GM06990 (cell line): ENCODE data around the gene COL4A2.

ENCODE experiments used
- DNase-seq: peaks from one replicate; pipeline ENCODE4 v3.0.0-alpha.2; 2011; ENCODE audit not compliant: insufficient read length; ENCODE audit errors: extremely low read depth
- H3K27me3 ChIP-seq: replicated peaks from 2 replicates; pipeline ENCODE4 v1.6.0; 2011; ENCODE audit warnings: low read length; ENCODE audit not compliant: control insufficient read depth, insufficient read depth
- H3K36me3 ChIP-seq: 2 replicates; pipeline ENCODE4 v1.5.1; 2011; ENCODE audit warnings: low read length; ENCODE audit not compliant: control insufficient read depth, insufficient read depth
- H3K4me3 ChIP-seq: replicated peaks from 2 replicates; pipeline ENCODE4 v1.5.1; 2011; ENCODE audit warnings: low read depth, mild to moderate bottlenecking, control low read depth, low read length
- CTCF ChIP-seq: IDR thresholded peaks from 2 replicates; pipeline ENCODE4 v1.5.1; 2011; ENCODE audit warnings: low read length, control low read depth, mild to moderate bottlenecking, inconsistent platforms; ENCODE audit not compliant: insufficient read depth, poor library complexity, severe bottlenecking

COL4A2 gene

GRCh38 chr13:110314516-110315245 is 7.6 kb downstream of the COL4A2 start:
- no peak overlapping the region for H3K4me3 ChIP-seq
- no peaks in the 10 kb centered on the region for H3K36me3 ChIP-seq
- no peak for TF ChIP-seq CTCF
- no peak for DNase-seq
- no peaks in the 10 kb centered on the region; the same call in none of the 2 replicates for H3K27me3 ChIP-seq

GRCh38 chr13:110316196-110316595 is 9.1 kb downstream of the COL4A2 start:
- no peak for TF ChIP-seq CTCF
- Histone ChIP-seq H3K4me3 (no peak overlapping the region), H3K27me3 (no peaks in the 10 kb centered on the region; the same call in none of the 2 replicates), H3K36me3 (no peaks in the 10 kb centered on the region)
- DNase-seq = no peak

- no peak for TF ChIP-seq CTCF
- Histone ChIP-seq H3K4me3 (no peak overlapping the region), H3K27me3 (no peaks in the 10 kb centered on the region; the same call in 1 of the 2 replicates), H3K36me3 (no peaks in the 10 kb centered on the region)
- no peak for DNase-seq
Measured at GRCh38 chr13:110317093-110317492, 10.0 kb downstream of the COL4A2 start.

GRCh38 chr13:110317496-110318195 is 10.6 kb downstream of the COL4A2 start:
- TF ChIP-seq CTCF = no peak
- H3K4me3 ChIP-seq = no peak overlapping the region
- H3K27me3 ChIP-seq = no peaks in the 10 kb centered on the region; the same call in 1 of the 2 replicates
- H3K36me3 ChIP-seq = no peaks in the 10 kb centered on the region
- no peak for DNase-seq

GRCh38 chr13:110318920-110319319 is 11.8 kb downstream of the COL4A2 start:
- no peaks in the 10 kb centered on the region for H3K36me3 ChIP-seq
- TF ChIP-seq CTCF = no peak
- no peak overlapping the region for H3K4me3 ChIP-seq
- H3K27me3 ChIP-seq = no peaks in the 10 kb centered on the region; the same call in 1 of the 2 replicates
- no peak for DNase-seq
